HG03196 (cell line): Measurements from ENCODE around the gene ISG15.
"Not testable (repeated sequence)": the region's sequence is repeated elsewhere in the genome, so short reads cannot be mapped to it uniquely, and the experiment has no call there.

ENCODE experiments used
- ATAC-seq: cut with Tn5 transposase; IDR thresholded peaks from one replicate; pipeline ENCODE4 v1.9.1; 2021; ENCODE audit not compliant: unreplicated experiment

ISG15 gene

DNA sequence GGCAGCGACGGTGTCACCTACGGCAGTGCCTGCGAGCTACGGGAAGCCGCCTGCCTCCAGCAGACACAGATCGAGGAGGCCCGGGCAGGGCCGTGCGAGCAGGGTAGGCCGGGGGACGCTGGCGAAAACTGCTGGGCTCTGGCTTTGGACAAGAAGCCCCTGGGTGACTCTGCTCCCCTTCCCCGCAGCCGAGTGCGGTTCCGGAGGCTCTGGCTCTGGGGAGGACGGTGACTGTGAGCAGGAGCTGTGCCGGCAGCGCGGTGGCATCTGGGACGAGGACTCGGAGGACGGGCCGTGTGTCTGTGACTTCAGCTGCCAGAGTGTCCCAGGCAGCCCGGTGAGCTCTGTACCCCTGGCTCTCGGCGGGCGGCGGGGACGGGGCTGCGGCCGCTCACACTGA, 30.6 kb downstream of the ISG15 start:
- no peak for ATAC-seq

DNA sequence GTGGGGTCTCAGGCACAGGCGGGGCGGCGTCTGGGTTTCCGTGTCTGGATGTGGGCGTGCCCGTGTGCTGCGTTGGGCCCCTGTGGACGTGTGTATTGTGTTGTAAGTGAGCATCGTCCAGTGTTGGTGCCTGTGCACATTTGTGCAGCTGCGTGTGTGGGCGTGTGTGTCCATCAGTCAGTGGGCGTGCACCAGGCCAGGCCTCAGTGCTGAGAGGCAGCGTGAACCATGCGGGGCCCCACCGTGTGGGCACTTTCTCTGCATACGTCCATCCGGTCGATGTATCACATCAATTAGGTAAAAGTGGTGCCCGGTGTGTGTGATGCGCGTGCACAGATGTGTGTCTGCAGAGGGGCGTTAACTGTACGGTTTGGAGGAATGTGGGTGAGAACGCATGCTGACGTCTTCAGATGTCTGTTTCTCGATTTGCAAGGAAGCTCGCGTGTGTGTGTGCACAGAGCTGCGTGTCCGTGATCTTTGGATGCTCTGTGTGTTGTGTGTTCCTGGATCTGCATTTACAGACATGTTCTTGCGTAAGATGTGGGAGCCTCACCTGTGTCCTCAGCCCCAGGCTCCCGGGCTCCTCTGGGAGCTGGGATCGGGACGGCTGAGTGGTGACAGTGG, 31.3 kb downstream of the ISG15 start:
- ATAC-seq = no peak

- no peak for ATAC-seq
Observed at GRCh38 chr1:1045129-1045528, 31.8 kb downstream of the ISG15 start.

GRCh38 chr1:1046243-1046642, 32.9 kb downstream of the ISG15 start:
- no peak for ATAC-seq

DNA sequence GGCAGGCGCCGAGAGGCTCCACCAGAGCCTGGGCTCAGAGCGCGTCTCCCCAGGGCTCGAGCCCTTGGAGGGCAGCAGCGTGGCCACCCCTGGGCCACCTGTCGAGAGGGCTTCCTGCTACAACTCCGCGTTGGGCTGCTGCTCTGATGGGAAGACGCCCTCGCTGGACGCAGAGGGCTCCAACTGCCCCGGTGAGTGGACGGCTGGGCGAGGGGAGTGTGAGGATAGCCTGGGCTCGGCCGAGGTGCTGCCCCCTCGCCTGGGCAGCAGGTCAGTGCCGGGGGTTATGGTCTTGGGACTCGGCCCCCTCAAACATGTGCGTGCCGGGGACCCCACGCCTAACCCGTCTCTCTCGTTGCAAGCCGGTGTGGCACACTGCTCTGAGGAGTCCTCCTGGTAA, 33.5 kb downstream of the ISG15 start:
- ATAC-seq = no peak

- ATAC-seq = no peak
Observed at GRCh38 chr1:1047407-1047806, 34.1 kb downstream of the ISG15 start.

DNA sequence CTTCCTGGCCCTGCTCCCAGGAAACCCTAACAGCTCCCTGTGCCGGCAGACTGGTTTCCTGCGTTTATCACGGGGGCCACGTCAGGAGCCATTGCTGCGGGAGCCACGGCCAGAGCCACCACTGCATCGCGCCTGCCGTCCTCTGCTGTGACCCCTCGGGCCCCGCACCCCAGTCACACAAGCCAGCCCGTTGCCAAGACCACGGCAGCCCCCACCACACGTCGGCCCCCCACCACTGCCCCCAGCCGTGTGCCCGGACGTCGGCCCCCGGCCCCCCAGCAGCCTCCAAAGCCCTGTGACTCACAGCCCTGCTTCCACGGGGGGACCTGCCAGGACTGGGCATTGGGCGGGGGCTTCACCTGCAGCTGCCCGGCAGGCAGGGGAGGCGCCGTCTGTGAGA, 34.7 kb downstream of the ISG15 start:
- ATAC-seq = no peak

DNA sequence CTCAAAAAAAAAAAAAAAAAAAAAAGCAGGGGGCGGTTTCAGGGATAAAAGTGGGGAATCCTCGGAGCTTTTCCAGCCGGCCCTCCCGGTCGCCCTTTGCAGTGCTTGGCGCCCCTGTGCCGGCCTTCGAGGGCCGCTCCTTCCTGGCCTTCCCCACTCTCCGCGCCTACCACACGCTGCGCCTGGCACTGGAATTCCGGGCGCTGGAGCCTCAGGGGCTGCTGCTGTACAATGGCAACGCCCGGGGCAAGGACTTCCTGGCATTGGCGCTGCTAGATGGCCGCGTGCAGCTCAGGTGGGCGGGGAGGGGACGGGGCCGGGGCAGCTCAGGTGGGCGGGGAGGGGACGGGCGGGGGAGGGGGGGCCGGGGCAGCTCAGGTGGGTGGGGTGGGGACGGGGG, 35.5 kb downstream of the ISG15 start:
- no peak for ATAC-seq

DNA sequence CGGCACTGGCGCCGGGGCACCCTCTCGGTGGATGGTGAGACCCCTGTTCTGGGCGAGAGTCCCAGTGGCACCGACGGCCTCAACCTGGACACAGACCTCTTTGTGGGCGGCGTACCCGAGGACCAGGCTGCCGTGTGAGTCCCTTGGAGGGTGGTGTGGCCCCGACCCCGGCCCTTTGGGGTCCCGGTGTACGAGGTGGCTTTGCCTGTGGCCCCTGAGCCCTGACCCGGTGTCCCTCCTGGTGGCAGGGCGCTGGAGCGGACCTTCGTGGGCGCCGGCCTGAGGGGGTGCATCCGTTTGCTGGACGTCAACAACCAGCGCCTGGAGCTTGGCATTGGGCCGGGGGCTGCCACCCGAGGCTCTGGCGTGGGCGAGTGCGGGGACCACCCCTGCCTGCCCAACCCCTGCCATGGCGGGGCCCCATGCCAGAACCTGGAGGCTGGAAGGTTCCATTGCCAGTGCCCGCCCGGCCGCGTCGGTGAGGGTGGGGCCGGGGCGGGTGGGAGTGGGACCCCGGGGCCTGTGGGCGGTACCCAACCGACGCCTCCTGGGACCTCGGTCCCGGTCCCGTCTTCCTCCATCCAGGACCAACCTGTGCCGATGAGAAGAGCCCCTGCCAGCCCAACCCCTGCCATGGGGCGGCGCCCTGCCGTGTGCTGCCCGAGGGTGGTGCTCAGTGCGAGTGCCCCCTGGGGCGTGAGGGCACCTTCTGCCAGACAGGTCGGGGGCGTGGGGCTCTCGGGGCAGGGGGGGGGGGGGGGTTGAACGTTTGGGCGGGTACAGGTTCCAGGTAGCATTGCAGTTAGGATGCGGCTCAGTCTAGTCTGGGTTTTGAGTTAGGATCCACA, 36.2 kb downstream of the ISG15 start:
- no peak for ATAC-seq

GRCh38 chr1:1050577-1051052, 37.3 kb downstream of the ISG15 start:
- ATAC-seq = no peak

- ATAC-seq = no peak
Observed at GRCh38 chr1:1051127-1051810, 38.0 kb downstream of the ISG15 start.

- ATAC-seq = no peak
Observed at GRCh38 chr1:1052003-1052840, 38.9 kb downstream of the ISG15 start.

DNA sequence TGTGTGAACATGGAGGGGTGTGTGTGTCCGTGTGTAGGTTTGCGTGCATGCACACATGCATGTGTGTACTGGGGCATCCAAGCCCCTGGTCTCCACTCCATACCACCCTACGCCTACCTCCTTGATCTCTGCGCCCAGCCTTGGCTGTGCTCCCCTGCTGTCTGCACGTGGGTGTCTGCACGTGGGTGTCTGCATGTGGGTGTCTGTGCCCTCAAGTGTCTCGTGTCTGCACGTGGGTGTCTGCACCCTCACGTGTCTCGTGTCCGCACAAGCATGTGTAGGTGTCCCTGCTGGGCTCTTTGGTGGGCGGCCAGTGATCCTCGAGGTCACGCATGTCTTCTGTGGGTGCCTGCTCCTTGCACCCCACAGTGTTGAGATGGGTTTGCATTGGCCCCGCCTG, 39.7 kb downstream of the ISG15 start:
- ATAC-seq = no peak

DNA sequence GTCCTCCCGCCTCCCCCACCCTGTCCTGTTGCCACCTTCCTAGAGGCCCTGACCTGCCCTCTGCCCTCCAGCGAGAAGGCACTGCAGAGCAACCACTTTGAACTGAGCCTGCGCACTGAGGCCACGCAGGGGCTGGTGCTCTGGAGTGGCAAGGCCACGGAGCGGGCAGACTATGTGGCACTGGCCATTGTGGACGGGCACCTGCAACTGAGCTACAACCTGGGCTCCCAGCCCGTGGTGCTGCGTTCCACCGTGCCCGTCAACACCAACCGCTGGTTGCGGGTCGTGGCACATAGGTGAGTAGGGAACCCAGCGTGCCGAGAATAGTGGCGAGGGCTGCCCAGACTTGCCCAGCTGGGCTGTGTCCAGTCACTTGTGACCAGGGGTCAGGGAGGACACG, 40.4 kb downstream of the ISG15 start:
- no peak for ATAC-seq

- no peak for ATAC-seq
Observed at GRCh38 chr1:1054099-1054700, 40.9 kb downstream of the ISG15 start.

DNA sequence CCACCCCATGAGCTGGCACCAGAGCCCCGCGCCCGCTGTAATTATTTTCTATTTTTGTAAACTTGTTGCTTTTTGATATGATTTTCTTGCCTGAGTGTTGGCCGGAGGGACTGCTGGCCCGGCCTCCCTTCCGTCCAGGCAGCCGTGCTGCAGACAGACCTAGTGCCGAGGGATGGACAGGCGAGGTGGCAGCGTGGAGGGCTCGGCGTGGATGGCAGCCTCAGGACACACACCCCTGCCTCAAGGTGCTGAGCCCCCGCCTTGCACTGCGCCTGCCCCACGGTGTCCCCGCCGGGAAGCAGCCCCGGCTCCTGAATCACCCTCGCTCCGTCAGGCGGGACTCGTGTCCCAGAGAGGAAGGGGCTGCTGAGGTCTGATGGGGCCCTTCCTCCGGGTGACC, 41.7 kb downstream of the ISG15 start:
- ATAC-seq = no peak

DNA sequence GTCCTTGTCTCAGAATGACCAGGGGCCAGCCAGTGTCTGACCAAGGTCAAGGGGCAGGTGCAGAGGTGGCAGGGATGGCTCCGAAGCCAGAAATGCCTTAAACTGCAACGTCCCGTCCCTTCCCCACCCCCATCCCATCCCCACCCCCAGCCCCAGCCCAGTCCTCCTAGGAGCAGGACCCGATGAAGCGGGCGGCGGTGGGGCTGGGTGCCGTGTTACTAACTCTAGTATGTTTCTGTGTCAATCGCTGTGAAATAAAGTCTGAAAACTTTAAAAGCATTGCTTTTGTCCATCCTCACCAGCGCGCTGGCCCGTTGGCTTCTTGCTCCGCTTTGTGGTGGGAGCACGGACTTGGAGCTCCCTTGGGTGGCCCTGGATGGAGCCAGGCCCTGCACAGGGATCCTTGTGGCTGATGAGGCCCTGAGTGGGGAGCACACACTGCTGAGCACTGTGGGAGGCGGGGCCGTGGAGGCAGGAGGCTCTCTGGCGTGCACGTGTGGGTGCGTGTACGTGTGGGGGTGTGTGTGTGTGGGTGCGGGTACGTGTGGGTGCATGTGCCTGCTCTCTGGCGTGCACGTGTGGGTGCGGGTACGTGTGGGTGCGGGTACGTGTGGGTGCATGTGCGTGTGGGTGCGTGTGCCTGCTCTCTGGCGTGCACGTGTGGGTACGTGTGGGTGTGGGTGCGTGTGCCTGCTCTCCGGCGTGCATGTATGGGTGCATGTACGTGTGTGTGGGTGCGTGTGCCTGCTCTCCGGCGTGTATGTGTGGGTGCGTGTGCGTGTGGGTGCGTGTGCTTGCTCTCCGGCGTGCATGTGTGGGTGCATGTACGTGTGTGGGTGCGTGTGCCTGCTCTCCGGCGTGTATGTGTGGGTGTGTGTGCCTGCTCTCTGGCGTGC, 42.8 kb downstream of the ISG15 start:
- ATAC-seq = no peak

DNA sequence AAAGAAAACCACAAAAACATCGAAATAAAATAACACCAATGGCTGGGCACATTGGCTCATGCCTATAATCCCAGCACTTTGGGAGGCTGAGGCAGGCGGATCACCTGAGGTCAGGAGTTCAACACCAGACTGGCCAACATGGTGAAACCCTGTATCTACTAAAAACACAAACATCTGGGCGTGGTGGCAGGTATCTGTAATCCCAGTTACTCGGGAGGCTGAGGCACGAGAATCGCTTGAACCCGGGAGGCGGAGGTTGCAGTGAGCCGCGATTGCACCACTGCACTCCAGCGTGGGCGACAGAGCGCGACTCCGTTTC, 44.4 kb downstream of the ISG15 start:
- ATAC-seq = not testable (repeated sequence)

- no peak for ATAC-seq
Observed at GRCh38 chr1:1058088-1058905, 45.0 kb downstream of the ISG15 start.
